C4-2B (cell line): ENCODE measurements around the gene DCBLD2.

ENCODE experiments used
- ZFX ChIP-seq: fragments of 450-650 bp; IDR thresholded peaks from 2 replicates; pipeline ENCODE4 v1.6.1; 2017
- TF ChIP-seq, protein P1 (sequence below): fragments of 450-650 bp; conservative IDR thresholded peaks from 2 replicates; pipeline ENCODE4 v1.5.1; 2017; ENCODE audit warnings: mild to moderate bottlenecking

- TF ChIP-seq, protein P1, sequence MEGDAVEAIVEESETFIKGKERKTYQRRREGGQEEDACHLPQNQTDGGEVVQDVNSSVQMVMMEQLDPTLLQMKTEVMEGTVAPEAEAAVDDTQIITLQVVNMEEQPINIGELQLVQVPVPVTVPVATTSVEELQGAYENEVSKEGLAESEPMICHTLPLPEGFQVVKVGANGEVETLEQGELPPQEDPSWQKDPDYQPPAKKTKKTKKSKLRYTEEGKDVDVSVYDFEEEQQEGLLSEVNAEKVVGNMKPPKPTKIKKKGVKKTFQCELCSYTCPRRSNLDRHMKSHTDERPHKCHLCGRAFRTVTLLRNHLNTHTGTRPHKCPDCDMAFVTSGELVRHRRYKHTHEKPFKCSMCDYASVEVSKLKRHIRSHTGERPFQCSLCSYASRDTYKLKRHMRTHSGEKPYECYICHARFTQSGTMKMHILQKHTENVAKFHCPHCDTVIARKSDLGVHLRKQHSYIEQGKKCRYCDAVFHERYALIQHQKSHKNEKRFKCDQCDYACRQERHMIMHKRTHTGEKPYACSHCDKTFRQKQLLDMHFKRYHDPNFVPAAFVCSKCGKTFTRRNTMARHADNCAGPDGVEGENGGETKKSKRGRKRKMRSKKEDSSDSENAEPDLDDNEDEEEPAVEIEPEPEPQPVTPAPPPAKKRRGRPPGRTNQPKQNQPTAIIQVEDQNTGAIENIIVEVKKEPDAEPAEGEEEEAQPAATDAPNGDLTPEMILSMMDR, result no peak
- TF ChIP-seq ZFX, result no peak
These were observed 77.7 kb downstream of the DCBLD2 start for GRCh38 chr3:98823791-98824190.
